ENCODE measurements around the gene LINGO3.

GRCh38 chr19:2261438-2262172 is 46.3 kb downstream of the LINGO3 start:
- TF ChIP-seq CTCF (optimal IDR thresholded peaks at IDR 0.05 in 1 of 3, IDR thresholded peaks at IDR 0.05 in 1 of 3, conservative IDR thresholded peaks at IDR 0.05 in 1 of 3; ENCODE audit: extremely low read depth in 1 of 3, insufficient read depth in 2 of 3, low read length in 3 of 3) = peak; percentile 62 to 73 (median 72)
- TF ChIP-seq EZH2 (IDR thresholded peaks at IDR 0.05; ENCODE audit: low read length) = no peak

All from keratinocyte (primary cell).